Activated CD4-positive, alpha-beta memory T cell treated with anti-CD3 and anti-CD28 coated beads for 36 hours (primary cell): ENCODE results near the gene GPN2. TPM values are rescaled to one million over a fixed set of nuclear protein-coding genes. Genes with fewer than 3 reads are reported as not detected.

ENCODE experiments used
- CTCF ChIA-PET: fragments of 350-600 bp; sonication (Branson Sonifier 250); formaldehyde crosslinking; loops from one replicate; lab custom pipeline; 2021; ENCODE audit warnings: antibody characterized with exemption, inconsistent platforms; lab: Charles Lee
- POLR2A ChIA-PET: fragments of 350-600 bp; sonication (Branson Sonifier 250); formaldehyde crosslinking; loops from one replicate; lab custom pipeline; 2021; ENCODE audit warnings: antibody characterized with exemption; lab: Charles Lee
- DNase-seq: peaks from one replicate; pipeline ENCODE4 v3.0.0-alpha.2; 2020
- H3K27ac Mint-ChIP-seq: one replicate; pipeline ENCODE4 v1.8.0; 2021; ENCODE audit warnings: mixed read lengths
- H3K27me3 Mint-ChIP-seq: one replicate; pipeline ENCODE4 v1.8.0; 2021; ENCODE audit warnings: mixed read lengths
- H3K36me3 Mint-ChIP-seq: one replicate; pipeline ENCODE4 v1.8.0; 2021; ENCODE audit warnings: mixed read lengths
- H3K4me1 Mint-ChIP-seq: one replicate; pipeline ENCODE4 v1.8.0; 2021; ENCODE audit warnings: low read depth, mixed read lengths
- H3K4me3 Mint-ChIP-seq: one replicate; pipeline ENCODE4 v1.8.0; 2021; ENCODE audit warnings: mild to moderate bottlenecking, mixed read lengths
- H3K9me3 Mint-ChIP-seq: one replicate; pipeline ENCODE4 v1.8.0; 2021; ENCODE audit warnings: mixed read lengths
- intact Hi-C: fragments of 100-400 bp; cut with micrococcal nuclease; formaldehyde crosslinking; loops from one replicate; pipeline ENCODE4 v1.15.1; 2023
- total RNA-seq, 2 experiments: library from RNA; stranded (reverse); gene quantifications; one replicate each; pipeline ENCODE4 v1.2.3, GENCODE V29; 2021

GPN2 gene
- total RNA-seq, 2 experiments from 2014 or later: 35.4 to 38.3 TPM

GRCh38 chr1:26915204-26915842 lies 25.2 kb upstream of the GPN2 start:
- no peak for DNase-seq
- no peak overlapping the region for H3K27ac Mint-ChIP-seq
- H3K27me3 Mint-ChIP-seq: no peaks in the 10 kb centered on the region
- CTCF ChIA-PET: interaction anchor here (1.2 kb wide), 1 partner anchor 15 kb away, joined by 4 read pairs; the partner anchor contains the start of gene GPATCH3
- intact Hi-C loops: no loop called here
- peaks cover under 1% of the 10 kb centered on the region for H3K4me1 Mint-ChIP-seq
- H3K36me3 Mint-ChIP-seq: no peaks in the 10 kb centered on the region
- H3K4me3 Mint-ChIP-seq: no peak overlapping the region
- POLR2A ChIA-PET: interaction anchor here (2.0 kb wide), 1 partner anchor 15 kb away, joined by 7 read pairs; the partner anchor contains the start of gene GPATCH3
- no peaks in the 10 kb centered on the region for H3K9me3 Mint-ChIP-seq

GRCh38 chr1:26913754-26914619 lies 23.9 kb upstream of the GPN2 start, which contains the start of gene NR0B2:
TSS of gene NR0B2 (minus strand) at chr1:26913975. CDS start at chr1:26913940, 35 bp downstream.
- POLR2A ChIA-PET: no interaction called here
- no peaks in the 10 kb centered on the region for H3K4me1 Mint-ChIP-seq
- intact Hi-C loops: no loop called here
- no peaks in the 10 kb centered on the region for H3K27me3 Mint-ChIP-seq
- no peak within 1 kb of the TSS for H3K27ac Mint-ChIP-seq
- H3K4me3 Mint-ChIP-seq: no peak within 1 kb of the TSS
- no peaks in the 10 kb centered on the region for H3K36me3 Mint-ChIP-seq
- no peaks in the 10 kb centered on the region for H3K9me3 Mint-ChIP-seq
- CTCF ChIA-PET: no interaction called here
- no peak for DNase-seq

- POLR2A ChIA-PET: no interaction called here
- H3K4me1 Mint-ChIP-seq: no peaks in the 10 kb centered on the region
- no peak overlapping the region for H3K4me3 Mint-ChIP-seq
- H3K27me3 Mint-ChIP-seq: no peaks in the 10 kb centered on the region
- intact Hi-C loops: no loop called here
- CTCF ChIA-PET: no interaction called here
- H3K9me3 Mint-ChIP-seq: no peaks in the 10 kb centered on the region
- no peak for DNase-seq
- no peak overlapping the region for H3K27ac Mint-ChIP-seq
- no peaks in the 10 kb centered on the region for H3K36me3 Mint-ChIP-seq
These were observed 23.3 kb upstream of the GPN2 start for GRCh38 chr1:26913389-26913753.

GRCh38 chr1:26912147-26912490 lies 22.0 kb upstream of the GPN2 start:
- ChIA-PET CTCF (no interaction called here), POLR2A (no interaction called here)
- no peaks in the 10 kb centered on the region for H3K4me1 Mint-ChIP-seq
- H3K9me3 Mint-ChIP-seq: no peaks in the 10 kb centered on the region
- H3K36me3 Mint-ChIP-seq: no peaks in the 10 kb centered on the region
- intact Hi-C loops: no loop called here
- H3K27me3 Mint-ChIP-seq: no peaks in the 10 kb centered on the region
- no peak overlapping the region for H3K27ac Mint-ChIP-seq
- DNase-seq: no peak
- no peak overlapping the region for H3K4me3 Mint-ChIP-seq

- ChIA-PET CTCF (no interaction called here), POLR2A (no interaction called here)
- DNase-seq: no peak
- Mint-ChIP-seq H3K36me3 (no peaks in the 10 kb centered on the region), H3K4me1 (no peaks in the 10 kb centered on the region), H3K27ac (no peak overlapping the region), H3K4me3 (no peak overlapping the region), H3K9me3 (no peaks in the 10 kb centered on the region), H3K27me3 (no peaks in the 10 kb centered on the region)
- intact Hi-C loops: no loop called here
These were observed 21.5 kb upstream of the GPN2 start for GRCh38 chr1:26911399-26912146.

GRCh38 chr1:26910343-26911160 lies 20.5 kb upstream of the GPN2 start:
- no peaks in the 10 kb centered on the region for H3K4me1 Mint-ChIP-seq

GRCh38 chr1:26909951-26910342 lies 19.9 kb upstream of the GPN2 start:
- Mint-ChIP-seq H3K4me3 (no peak overlapping the region), H3K36me3 (no peaks in the 10 kb centered on the region)
- CTCF ChIA-PET: no interaction called here

More at GRCh38 chr1:26910343-26911160, 20.5 kb upstream of the GPN2 start:
- Mint-ChIP-seq H3K27ac (no peak overlapping the region), H3K36me3 (no peaks in the 10 kb centered on the region), H3K9me3 (no peaks in the 10 kb centered on the region), H3K27me3 (no peaks in the 10 kb centered on the region), H3K4me3 (no peak overlapping the region)
- CTCF ChIA-PET: no interaction called here
- POLR2A ChIA-PET: interaction anchor here (1.1 to 1.6 kb wide), 2 partner anchors 10 to 70 kb away, joined by 3 to 5 read pairs; partner anchors contain the start of gene GPATCH3
- no peak for DNase-seq
- intact Hi-C loops: no loop called here

GRCh38 chr1:26907071-26907917 lies 17.2 kb upstream of the GPN2 start:
- Mint-ChIP-seq H3K9me3 (no peaks in the 10 kb centered on the region), H3K36me3 (no peaks in the 10 kb centered on the region), H3K27ac (no peak overlapping the region), H3K4me1 (no peaks in the 10 kb centered on the region), H3K27me3 (no peaks in the 10 kb centered on the region), H3K4me3 (no peak overlapping the region)
- intact Hi-C loops: no loop called here
- no peak for DNase-seq
- ChIA-PET CTCF (no interaction called here), POLR2A (no interaction called here)

More at GRCh38 chr1:26909951-26910342, 19.9 kb upstream of the GPN2 start:
- DNase-seq: no peak
- H3K27me3 Mint-ChIP-seq: no peaks in the 10 kb centered on the region
- POLR2A ChIA-PET: interaction anchor here (1.1 to 1.6 kb wide), 2 partner anchors 10 to 70 kb away, joined by 3 to 5 read pairs; partner anchors contain the start of gene GPATCH3
- H3K9me3 Mint-ChIP-seq: no peaks in the 10 kb centered on the region
- intact Hi-C loops: no loop called here
- H3K4me1 Mint-ChIP-seq: no peaks in the 10 kb centered on the region
- H3K27ac Mint-ChIP-seq: no peak overlapping the region

GRCh38 chr1:26900815-26901511 lies 10.9 kb upstream of the GPN2 start:
- no peaks in the 10 kb centered on the region for H3K9me3 Mint-ChIP-seq
- peaks cover 22% of the 10 kb centered on the region for H3K4me1 Mint-ChIP-seq
- no peaks in the 10 kb centered on the region for H3K27me3 Mint-ChIP-seq
- ChIA-PET POLR2A (interaction anchor here (0.6 to 3.8 kb wide), 10 partner anchors 8 to 359 kb away, joined by 3 to 33 read pairs (median 6); partner anchors contain the start of genes GPN2 and NUDC), CTCF (interaction anchor here (0.7 to 3.4 kb wide), 6 partner anchors 11 to 302 kb away, joined by 3 to 15 read pairs (median 4); partner anchors contain the start of genes GPN2 and NUDC)
- H3K27ac Mint-ChIP-seq: peak overlapping the region; percentile 96
- peaks cover 5% of the 10 kb centered on the region for H3K36me3 Mint-ChIP-seq
- no peak for DNase-seq
- intact Hi-C loops: loop anchor here (2.0 kb wide), 1 partner anchor 20 kb away; the partner anchor contains the start of gene NUDC
- peak overlapping the region; percentile 91 for H3K4me3 Mint-ChIP-seq
